GM10248 (cell line): ENCODE measurements around the gene CFAP299.

ENCODE experiments used
- CTCF ChIA-PET: fragments of 300-600 bp; sonication (Branson Sonifier 250); formaldehyde crosslinking; extraction: SDS; loops from one replicate; lab custom pipeline; 2021; ENCODE audit warnings: antibody characterized with exemption; lab: Yijun Ruan, JAX
- POLR2A ChIA-PET: fragments of 350-650 bp; sonication (Branson Sonifier 250); formaldehyde crosslinking; extraction: SDS; loops from one replicate; lab custom pipeline; 2020; ENCODE audit warnings: antibody characterized with exemption; lab: Yijun Ruan, JAX
- DNase-seq: peaks from one replicate; pipeline ENCODE4 v3.0.0; 2012; ENCODE audit errors: extremely low spot score
- CTCF ChIP-seq: IDR thresholded peaks from 2 replicates; pipeline ENCODE4 v1.5.1; 2012; ENCODE audit warnings: mild to moderate bottlenecking, low read depth; ENCODE audit errors: extremely low read depth, missing control alignments, control extremely low read depth

The CFAP299 gene

GRCh38 chr4:80322716-80323115 lies 12.8 kb upstream of the CFAP299 start:
- DNase-seq: no peak
- ChIA-PET CTCF (interaction anchor here (1.5 kb wide), 1 partner anchor 10 kb away, joined by 4 read pairs; no protein-coding TSS in a partner anchor), POLR2A (no interaction called here)
- no peak for TF ChIP-seq CTCF

- CTCF ChIA-PET: no interaction called here
- TF ChIP-seq CTCF: no peak
- POLR2A ChIA-PET: no interaction called here
- no peak for DNase-seq
Measured at GRCh38 chr4:80324171-80324570, 11.4 kb upstream of the CFAP299 start.

- no peak for TF ChIP-seq CTCF
- no peak for DNase-seq
- POLR2A ChIA-PET: no interaction called here
- CTCF ChIA-PET: interaction anchor here (1.8 kb wide), 1 partner anchor 129 kb away, joined by 4 read pairs; no protein-coding TSS in a partner anchor
Measured at GRCh38 chr4:80331693-80332092, 3.8 kb upstream of the CFAP299 start.

- ChIA-PET CTCF (interaction anchor here (1.2 to 1.8 kb wide), 2 partner anchors 20 to 131 kb away, joined by 4 read pairs; no protein-coding TSS in a partner anchor), POLR2A (no interaction called here)
- no peak for DNase-seq
- no peak for TF ChIP-seq CTCF
Measured at GRCh38 chr4:80333121-80333520, 2.4 kb upstream of the CFAP299 start.

GRCh38 chr4:80334568-80334967 lies 962 bp upstream of the CFAP299 start:
- ChIA-PET POLR2A (no interaction called here), CTCF (no interaction called here)
- DNase-seq: no peak
- TF ChIP-seq CTCF: no peak

GRCh38 chr4:80335226-80335553 lies 340 bp upstream of the CFAP299 start:
- ChIA-PET POLR2A (no interaction called here), CTCF (no interaction called here)
- no peak for TF ChIP-seq CTCF
- no peak for DNase-seq
